ENCODE results near the gene NPC1L1.

The NPC1L1 gene

DNA sequence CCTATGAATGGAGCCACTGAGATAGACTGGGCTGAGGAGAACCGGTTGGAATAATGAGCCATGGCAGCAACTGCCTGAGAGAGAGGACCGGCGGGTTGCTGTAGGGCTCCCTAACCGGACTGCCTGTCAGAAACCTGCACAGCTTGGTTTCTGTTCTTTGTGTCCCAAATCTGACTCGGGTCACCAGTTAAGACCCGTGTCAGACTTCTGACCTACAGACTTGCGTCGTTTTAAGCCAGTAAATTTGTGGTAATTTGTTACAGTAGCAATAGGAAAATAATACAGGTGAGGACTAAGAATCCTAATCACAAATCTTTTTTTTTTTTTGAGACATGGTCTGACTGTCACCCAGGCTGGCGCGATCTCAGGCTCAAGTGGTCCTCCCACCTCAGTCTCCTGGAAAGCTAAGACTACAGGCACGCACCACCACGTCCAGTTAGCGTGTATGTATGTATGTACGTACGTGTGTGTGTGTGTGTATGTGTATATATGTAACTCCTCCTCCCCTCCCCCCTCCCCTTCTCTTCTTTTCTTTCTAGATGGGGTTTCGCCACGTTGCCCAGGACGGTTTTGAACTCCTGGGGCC lies 33.2 kb upstream of the NPC1L1 start:
- Histone ChIP-seq H2AK5ac (ENCODE audit: low read length) (peak overlapping the region; percentile 51), H3K14ac (ENCODE audit: low read length) (peak overlapping the region; percentile 86), H3K27me3 (ENCODE audit: insufficient read depth, low read length) (no peaks in the 10 kb centered on the region), H3K27ac (ENCODE audit: low read depth, low read length) (peak overlapping the region; percentile 76), H4K91ac (ENCODE audit: low read depth, low read length) (peak overlapping the region; percentile 75), H3K18ac (ENCODE audit: low read length) (peak overlapping the region; percentile 60), H3K4ac (ENCODE audit: low read depth, low read length) (peak overlapping the region; percentile 38), H3K4me2 (ENCODE audit: low read length) (peak overlapping the region; percentile 77), H2BK5ac (ENCODE audit: low read depth, low read length, poor library complexity) (no peak overlapping the region), H3K9ac (ENCODE audit: low read length) (peak overlapping the region; percentile 86), H3K9me3 (ENCODE audit: insufficient read depth, low read depth, low read length) (no peaks in the 10 kb centered on the region), H3K4me1 (ENCODE audit: control insufficient read depth in 1 of 2, insufficient read depth in 2 of 2, low read length in 2 of 2) (peaks cover 3 to 7% of the 10 kb centered on the region in 2 experiments), H2BK12ac (ENCODE audit: low read length) (no peak overlapping the region), H4K12ac (ENCODE audit: low read depth, low read length) (peak overlapping the region; percentile 43), H2BK120ac (ENCODE audit: insufficient read depth, low read length, poor library complexity) (peak overlapping the region; percentile 86), H3K4me3 (ENCODE audit: low read depth, low read length) (peak overlapping the region; percentile 77), H3K79me1 (ENCODE audit: low read length) (peaks cover 8% of the 10 kb centered on the region), H3K79me2 (ENCODE audit: control insufficient read depth, insufficient read depth, low read length, poor library complexity) (peaks cover 12% of the 10 kb centered on the region), H4K8ac (ENCODE audit: low read depth, low read length) (peak overlapping the region; percentile 83), H3K23ac (ENCODE audit: low read length) (no peak overlapping the region), H2AFZ (ENCODE audit: insufficient read depth, low read length, poor library complexity) (peak overlapping the region; percentile 94), H3K36me3 (ENCODE audit: control insufficient read depth in 1 of 2, insufficient read depth in 2 of 2, low read length in 2 of 2) (peaks cover 42 to 54% of the 10 kb centered on the region in 2 experiments)
- no CpG with 5 or more reads among the region's 18 CpGs for WGBS (ENCODE audit: extremely low coverage, insufficient coverage, insufficient read length)
- no peak for DNase-seq

DNA sequence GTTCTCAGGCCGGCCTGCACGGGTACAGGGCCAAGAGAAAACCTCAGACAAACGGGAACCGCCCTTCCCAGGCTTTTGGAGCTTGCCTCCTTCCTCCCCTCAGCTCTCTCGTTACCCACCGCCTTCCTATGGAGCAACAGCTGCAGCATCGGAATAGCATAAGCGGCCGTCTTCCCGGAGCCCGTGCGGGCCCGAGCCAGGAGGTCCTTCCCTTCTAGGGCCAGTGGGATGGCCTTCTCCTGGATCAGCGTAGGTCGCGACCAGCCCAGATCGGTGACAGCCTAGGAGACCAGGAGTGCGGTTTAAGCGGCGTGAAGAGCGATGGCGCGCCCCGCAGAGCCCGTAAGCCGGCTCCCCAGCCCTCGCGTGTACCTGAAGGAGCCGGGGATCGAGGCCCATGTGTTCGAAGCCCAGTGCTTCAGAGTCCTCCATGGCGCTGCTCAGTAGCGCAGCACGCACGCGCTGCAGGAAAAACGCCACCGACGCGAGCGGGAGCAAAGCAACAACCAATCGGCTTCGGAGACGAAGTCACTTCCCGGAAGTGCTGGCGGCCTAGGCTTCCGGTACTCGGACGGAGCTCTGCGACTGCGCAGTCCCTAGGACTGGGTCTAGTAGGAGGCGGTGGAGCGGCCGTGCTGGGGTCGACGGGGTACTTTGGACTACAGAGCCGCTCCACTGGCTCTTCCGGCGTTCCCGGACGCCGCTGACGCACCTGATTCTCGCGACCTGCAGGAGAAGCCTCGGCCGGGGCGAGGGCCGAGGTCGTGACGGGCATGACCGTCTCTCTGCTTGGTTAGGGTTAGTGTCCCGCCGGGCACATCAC lies 32.5 kb upstream of the NPC1L1 start, which contains the start of gene DDX56:
Gene DDX56 (minus strand): TSS at position 445 of the 823 bp plus-strand sequence. CDS start 13 bp downstream, at position 432.
- Histone ChIP-seq H4K91ac (ENCODE audit: low read depth, low read length) (peak within 1 kb of the TSS; percentile 90), H2BK5ac (ENCODE audit: low read depth, low read length, poor library complexity) (peak within 1 kb of the TSS; percentile 80), H3K23ac (ENCODE audit: low read length) (no peak within 1 kb of the TSS), H3K9me3 (ENCODE audit: insufficient read depth, low read depth, low read length) (no peaks in the 10 kb centered on the region), H3K79me1 (ENCODE audit: low read length) (peaks cover 8% of the 10 kb centered on the region), H2AFZ (ENCODE audit: insufficient read depth, low read length, poor library complexity) (peak within 1 kb of the TSS; percentile 94), H3K9ac (ENCODE audit: low read length) (peak within 1 kb of the TSS; percentile 86), H4K12ac (ENCODE audit: low read depth, low read length) (peak within 1 kb of the TSS; percentile 95), H2BK120ac (ENCODE audit: insufficient read depth, low read length, poor library complexity) (peak within 1 kb of the TSS; percentile 86), H2BK12ac (ENCODE audit: low read length) (no peak within 1 kb of the TSS), H3K4ac (ENCODE audit: low read depth, low read length) (peak within 1 kb of the TSS; percentile 99), H3K18ac (ENCODE audit: low read length) (peak within 1 kb of the TSS; percentile 77), H3K4me1 (ENCODE audit: control insufficient read depth in 1 of 2, insufficient read depth in 2 of 2, low read length in 2 of 2) (peaks cover 3 to 7% of the 10 kb centered on the region in 2 experiments), H3K27me3 (ENCODE audit: insufficient read depth, low read length) (no peaks in the 10 kb centered on the region), H3K4me2 (ENCODE audit: low read length) (peak within 1 kb of the TSS; percentile 77), H4K8ac (ENCODE audit: low read depth, low read length) (peak within 1 kb of the TSS; percentile 97), H3K4me3 (ENCODE audit: low read depth, low read length) (peak within 1 kb of the TSS; percentile 83), H3K36me3 (ENCODE audit: control insufficient read depth in 1 of 2, insufficient read depth in 2 of 2, low read length in 2 of 2) (peaks cover 46 to 56% of the 10 kb centered on the region in 2 experiments), H3K27ac (ENCODE audit: low read depth, low read length) (peak within 1 kb of the TSS; percentile 76), H3K14ac (ENCODE audit: low read length) (peak within 1 kb of the TSS; percentile 95), H3K79me2 (ENCODE audit: control insufficient read depth, insufficient read depth, low read length, poor library complexity) (peaks cover 12% of the 10 kb centered on the region), H2AK5ac (ENCODE audit: low read length) (peak within 1 kb of the TSS; percentile 92)
- no CpG with 5 or more reads among the region's 74 CpGs for WGBS (ENCODE audit: extremely low coverage, insufficient coverage, insufficient read length)
- DNase-seq = peak; percentile 96 to 99

DNA sequence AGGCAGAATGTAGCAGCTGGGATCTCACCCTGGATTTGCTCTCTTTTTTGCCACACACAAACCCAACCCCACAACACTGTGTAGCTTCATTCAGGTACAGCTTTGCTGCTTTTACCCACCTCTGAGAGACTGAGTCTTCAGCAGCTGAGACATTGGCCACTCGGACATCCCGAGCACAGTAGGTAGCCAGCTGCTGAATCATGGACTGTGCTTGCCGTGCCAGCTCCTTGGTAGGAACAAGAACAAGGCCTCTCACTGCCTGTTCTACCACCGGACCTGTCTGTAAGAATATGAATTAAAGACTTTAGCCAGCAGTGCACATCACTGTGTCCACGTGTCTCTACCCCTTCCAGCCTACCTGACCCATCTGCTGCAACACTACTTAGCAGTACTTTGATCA lies 31.6 kb upstream of the NPC1L1 start:
- Histone ChIP-seq H3K4me1 (ENCODE audit: control insufficient read depth in 1 of 2, insufficient read depth in 2 of 2, low read length in 2 of 2) (peaks cover 3 to 7% of the 10 kb centered on the region in 2 experiments), H2BK12ac (ENCODE audit: low read length) (no peak overlapping the region), H3K4me3 (ENCODE audit: low read depth, low read length) (no peak overlapping the region), H3K36me3 (ENCODE audit: control insufficient read depth in 1 of 2, insufficient read depth in 2 of 2, low read length in 2 of 2) (peaks cover 51 to 60% of the 10 kb centered on the region in 2 experiments), H3K4me2 (ENCODE audit: low read length) (peak overlapping the region; percentile 68), H4K8ac (ENCODE audit: low read depth, low read length) (no peak overlapping the region), H2AFZ (ENCODE audit: insufficient read depth, low read length, poor library complexity) (no peak overlapping the region), H3K9me3 (ENCODE audit: insufficient read depth, low read depth, low read length) (no peaks in the 10 kb centered on the region), H3K14ac (ENCODE audit: low read length) (no peak overlapping the region), H3K79me1 (ENCODE audit: low read length) (peaks cover 8% of the 10 kb centered on the region), H3K27me3 (ENCODE audit: insufficient read depth, low read length) (no peaks in the 10 kb centered on the region), H3K79me2 (ENCODE audit: control insufficient read depth, insufficient read depth, low read length, poor library complexity) (peaks cover 12% of the 10 kb centered on the region), H2BK120ac (ENCODE audit: insufficient read depth, low read length, poor library complexity) (no peak overlapping the region), H2AK5ac (ENCODE audit: low read length) (no peak overlapping the region), H3K18ac (ENCODE audit: low read length) (peak overlapping the region; percentile 7), H3K27ac (ENCODE audit: low read depth, low read length) (no peak overlapping the region), H3K9ac (ENCODE audit: low read length) (peak overlapping the region; percentile 26), H3K23ac (ENCODE audit: low read length) (no peak overlapping the region), H2BK5ac (ENCODE audit: low read depth, low read length, poor library complexity) (no peak overlapping the region), H4K12ac (ENCODE audit: low read depth, low read length) (no peak overlapping the region), H4K91ac (ENCODE audit: low read depth, low read length) (no peak overlapping the region), H3K4ac (ENCODE audit: low read depth, low read length) (peak overlapping the region; percentile 57)
- DNase-seq = no peak
- no CpG with 5 or more reads among the region's 5 CpGs for WGBS (ENCODE audit: extremely low coverage, insufficient coverage, insufficient read length)

DNA sequence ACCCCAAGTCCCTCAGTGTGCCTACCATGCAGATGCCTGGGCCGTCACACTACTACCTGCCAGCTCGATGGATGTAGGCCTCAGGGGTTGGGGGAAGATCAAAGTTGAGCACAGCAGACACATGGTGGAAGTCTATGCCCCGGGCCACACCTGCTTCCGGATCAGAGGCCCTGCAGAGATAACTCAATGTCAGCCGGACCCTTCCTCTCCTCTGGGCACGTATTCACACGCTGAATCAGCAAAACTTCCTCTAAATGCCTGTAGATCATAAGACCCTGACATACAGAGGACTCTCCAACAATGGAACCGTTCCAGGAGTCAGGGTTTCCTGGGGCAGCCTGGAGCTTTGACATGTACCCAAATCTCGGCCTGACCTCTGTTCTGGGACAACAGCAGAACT lies 28.8 kb upstream of the NPC1L1 start:
- Histone ChIP-seq H3K27me3 (ENCODE audit: insufficient read depth, low read length) (no peaks in the 10 kb centered on the region), H4K12ac (ENCODE audit: low read depth, low read length) (no peak overlapping the region), H2AFZ (ENCODE audit: insufficient read depth, low read length, poor library complexity) (no peak overlapping the region), H3K14ac (ENCODE audit: low read length) (no peak overlapping the region), H4K91ac (ENCODE audit: low read depth, low read length) (no peak overlapping the region), H3K18ac (ENCODE audit: low read length) (no peak overlapping the region), H4K8ac (ENCODE audit: low read depth, low read length) (no peak overlapping the region), H3K4ac (ENCODE audit: low read depth, low read length) (no peak overlapping the region), H3K4me3 (ENCODE audit: low read depth, low read length) (no peak overlapping the region), H3K36me3 (ENCODE audit: control insufficient read depth in 1 of 2, insufficient read depth in 2 of 2, low read length in 2 of 2) (peaks cover 73 to 76% of the 10 kb centered on the region in 2 experiments), H2BK12ac (ENCODE audit: low read length) (no peak overlapping the region), H3K4me2 (ENCODE audit: low read length) (no peak overlapping the region), H3K79me2 (ENCODE audit: control insufficient read depth, insufficient read depth, low read length, poor library complexity) (peaks cover 12% of the 10 kb centered on the region), H3K27ac (ENCODE audit: low read depth, low read length) (no peak overlapping the region), H2BK5ac (ENCODE audit: low read depth, low read length, poor library complexity) (no peak overlapping the region), H3K23ac (ENCODE audit: low read length) (no peak overlapping the region), H2AK5ac (ENCODE audit: low read length) (no peak overlapping the region), H3K9ac (ENCODE audit: low read length) (no peak overlapping the region), H3K79me1 (ENCODE audit: low read length) (peaks cover 8% of the 10 kb centered on the region), H2BK120ac (ENCODE audit: insufficient read depth, low read length, poor library complexity) (no peak overlapping the region), H3K9me3 (ENCODE audit: insufficient read depth, low read depth, low read length) (no peaks in the 10 kb centered on the region), H3K4me1 (ENCODE audit: control insufficient read depth in 1 of 2, insufficient read depth in 2 of 2, low read length in 2 of 2) (peaks cover 3 to 7% of the 10 kb centered on the region in 2 experiments)
- DNase-seq = no peak
- no CpG with 5 or more reads among the region's 9 CpGs for WGBS (ENCODE audit: extremely low coverage, insufficient coverage, insufficient read length)

Data from trophoblast cell (in vitro differentiated cells and primary cell).